Measurements from ENCODE around the gene ANO4.
A peak's percentile ranks its signal among the peaks of the same experiment; 100 is the strongest.
"Not testable (repeated sequence)": the region's sequence is repeated elsewhere in the genome, so short reads cannot be mapped to it uniquely, and the experiment has no call there.

ANO4 gene

DNA sequence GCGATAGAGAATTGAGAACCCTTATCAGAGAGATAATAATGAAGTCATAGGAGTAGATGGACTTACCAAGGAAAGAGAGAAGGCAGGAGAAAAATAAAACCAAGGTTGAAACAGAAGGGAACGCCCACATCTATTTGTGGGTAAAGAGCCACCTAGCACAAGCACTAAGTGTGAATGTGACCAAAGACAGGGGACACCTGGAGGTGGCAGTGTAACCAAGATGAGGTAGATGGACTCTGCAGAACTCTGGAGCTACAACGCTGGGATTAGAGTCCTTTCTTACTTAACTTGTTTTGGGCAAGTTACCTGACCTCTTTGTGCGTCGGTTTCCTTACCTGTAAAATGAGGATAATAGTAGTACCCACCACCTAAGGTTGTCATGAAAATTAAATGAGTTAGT lies 313.6 kb downstream of the ANO4 start:
- DNase-seq, result no peak
- in situ Hi-C loops (cut with MboI; ENCODE audit: low pct_unique_long_range_greater_than_20kb, low sequenced_read_pairs), result no loop called here

DNA sequence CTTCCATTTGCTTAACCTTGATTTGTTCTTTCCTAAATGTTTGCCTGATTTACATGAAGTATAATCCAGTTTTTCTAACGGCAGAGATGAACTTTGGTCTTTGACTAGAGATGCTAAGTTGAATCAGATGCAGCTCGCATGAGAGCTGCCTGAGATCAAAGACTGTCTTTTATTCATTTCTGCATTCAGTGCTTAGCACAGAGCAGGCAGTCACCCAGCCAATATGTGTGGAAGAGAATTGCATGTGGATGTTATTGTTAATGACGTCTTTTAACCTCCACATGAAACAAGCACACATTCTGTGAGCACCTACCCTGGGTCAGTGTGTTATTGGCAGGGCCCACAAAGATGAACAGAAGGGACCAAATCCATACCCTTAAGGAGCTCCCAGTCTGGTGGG lies 316.3 kb downstream of the ANO4 start:
- no peak for DNase-seq
- in situ Hi-C loops (cut with MboI; ENCODE audit: low pct_unique_long_range_greater_than_20kb, low sequenced_read_pairs), result no loop called here

DNA sequence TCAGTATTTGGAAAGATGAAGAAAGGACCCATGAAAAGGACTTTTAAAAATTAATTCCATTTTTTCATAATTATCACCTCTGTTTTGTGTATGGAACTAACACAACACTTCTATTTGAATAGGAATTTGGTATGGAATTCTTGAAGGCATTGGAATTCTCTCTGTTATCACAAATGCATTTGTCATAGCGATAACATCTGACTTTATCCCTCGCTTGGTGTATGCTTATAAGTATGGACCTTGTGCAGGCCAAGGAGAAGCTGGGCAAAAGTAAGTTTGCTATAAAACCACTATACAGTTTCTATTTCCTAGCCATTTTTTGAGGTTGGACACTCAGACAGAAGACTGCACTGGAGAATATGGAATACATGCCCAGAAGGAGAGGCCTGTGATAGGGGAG lies 316.9 kb downstream of the ANO4 start:
- in situ Hi-C loops (cut with MboI; ENCODE audit: low pct_unique_long_range_greater_than_20kb, low sequenced_read_pairs), result no loop called here

DNA sequence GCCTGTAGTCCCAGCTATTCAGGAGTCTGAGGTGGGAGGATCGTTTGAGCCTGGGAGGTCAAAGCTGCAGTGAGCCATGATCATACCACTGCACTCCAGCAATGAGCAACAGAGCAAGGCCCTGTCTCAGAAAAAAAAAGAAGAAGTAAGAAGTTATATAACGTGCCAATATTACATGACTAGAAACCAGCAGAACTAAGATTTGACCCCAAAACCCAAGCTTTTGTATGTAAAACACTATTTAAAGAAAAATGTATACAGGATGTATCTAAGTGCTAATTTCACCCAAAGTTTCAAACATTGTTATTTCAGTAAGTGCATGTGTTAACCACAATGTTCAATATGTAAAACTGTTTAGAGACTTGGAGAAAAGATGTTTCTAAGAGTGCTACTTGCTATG lies 320.8 kb downstream of the ANO4 start:
- no peak for DNase-seq
- in situ Hi-C loops (cut with MboI; ENCODE audit: low pct_unique_long_range_greater_than_20kb, low sequenced_read_pairs), result no loop called here

More for the DNA sequence above, 316.9 kb downstream of the ANO4 start:
- DNase-seq, result no peak

DNA sequence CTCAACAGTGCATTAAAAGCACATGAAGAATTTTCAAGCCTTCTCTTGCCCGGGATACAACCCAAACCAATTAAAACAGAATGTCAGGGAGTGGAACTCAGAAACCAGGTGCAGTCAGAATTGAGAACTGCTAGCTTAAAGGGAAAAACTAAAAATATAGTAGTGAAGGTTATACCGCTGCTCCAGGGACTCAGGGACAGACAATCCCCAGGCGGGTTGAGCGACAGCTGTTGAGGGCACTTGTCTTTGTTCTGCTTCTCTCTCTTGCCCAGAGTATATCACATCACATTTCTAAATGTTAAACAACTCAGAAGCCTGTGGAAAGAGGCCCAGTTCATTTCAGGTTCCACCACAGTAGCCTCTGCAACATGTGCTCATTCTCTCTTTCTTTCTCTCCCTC lies 322.3 kb downstream of the ANO4 start:
- no peak for DNase-seq
- in situ Hi-C loops (cut with MboI; ENCODE audit: low pct_unique_long_range_greater_than_20kb, low sequenced_read_pairs), result no loop called here

DNA sequence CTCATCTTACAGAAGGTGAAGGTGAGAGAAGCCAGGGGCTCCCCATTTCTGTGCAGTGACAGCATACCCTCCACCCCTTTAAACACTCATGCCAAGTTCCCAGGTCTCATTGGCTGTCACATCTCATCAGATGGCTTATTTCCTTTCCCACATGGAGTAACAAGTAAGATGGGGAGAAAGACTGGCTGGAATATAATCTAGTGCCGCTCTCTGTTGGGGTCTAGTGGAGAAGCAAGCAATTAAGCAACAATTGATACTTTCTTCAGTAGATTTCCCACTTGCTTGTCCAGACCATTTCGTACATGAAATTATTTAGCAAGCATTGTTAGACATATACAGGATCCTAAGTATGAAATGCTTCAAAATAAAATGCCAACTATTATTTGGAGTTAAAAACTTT lies 323.3 kb downstream of the ANO4 start:
- in situ Hi-C loops (cut with MboI; ENCODE audit: low pct_unique_long_range_greater_than_20kb, low sequenced_read_pairs), result no loop called here

DNA sequence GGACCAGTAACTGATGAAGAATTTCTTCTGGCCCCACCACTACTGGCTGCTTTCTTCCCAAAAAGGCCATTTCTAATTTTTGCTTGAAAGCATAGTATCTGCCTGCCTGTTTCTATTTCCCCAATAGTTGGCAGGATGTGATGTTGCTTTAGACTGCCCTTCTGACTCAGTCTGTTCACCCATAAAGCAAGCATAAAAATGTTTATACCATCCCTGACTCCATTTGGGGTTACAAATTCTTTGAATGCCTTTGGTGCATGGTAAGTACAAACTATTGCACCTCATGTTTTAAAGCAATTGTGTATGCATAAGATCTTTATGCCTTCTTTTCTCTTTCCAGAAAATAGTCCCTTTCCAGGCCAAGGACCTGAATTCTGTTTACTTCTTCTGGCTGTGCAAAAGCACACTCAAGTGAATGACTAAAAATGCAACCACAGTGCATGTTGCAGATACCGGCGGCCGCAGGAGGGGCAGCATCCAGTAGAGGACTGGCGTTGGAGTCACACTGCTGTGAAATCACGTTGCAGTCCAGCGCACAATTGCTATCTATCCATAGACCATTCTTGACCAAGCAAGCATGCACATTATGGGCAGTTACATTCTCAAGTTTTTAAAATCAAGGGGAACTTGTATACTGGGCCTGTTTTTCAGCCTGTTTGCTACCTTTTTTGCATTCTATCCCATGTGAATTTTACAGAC lies 333.1 kb downstream of the ANO4 start:
- no peak for DNase-seq
- in situ Hi-C loops (cut with MboI; ENCODE audit: low pct_unique_long_range_greater_than_20kb, low sequenced_read_pairs), result no loop called here

More for the DNA sequence above, 323.3 kb downstream of the ANO4 start:
- DNase-seq, result no peak

DNA sequence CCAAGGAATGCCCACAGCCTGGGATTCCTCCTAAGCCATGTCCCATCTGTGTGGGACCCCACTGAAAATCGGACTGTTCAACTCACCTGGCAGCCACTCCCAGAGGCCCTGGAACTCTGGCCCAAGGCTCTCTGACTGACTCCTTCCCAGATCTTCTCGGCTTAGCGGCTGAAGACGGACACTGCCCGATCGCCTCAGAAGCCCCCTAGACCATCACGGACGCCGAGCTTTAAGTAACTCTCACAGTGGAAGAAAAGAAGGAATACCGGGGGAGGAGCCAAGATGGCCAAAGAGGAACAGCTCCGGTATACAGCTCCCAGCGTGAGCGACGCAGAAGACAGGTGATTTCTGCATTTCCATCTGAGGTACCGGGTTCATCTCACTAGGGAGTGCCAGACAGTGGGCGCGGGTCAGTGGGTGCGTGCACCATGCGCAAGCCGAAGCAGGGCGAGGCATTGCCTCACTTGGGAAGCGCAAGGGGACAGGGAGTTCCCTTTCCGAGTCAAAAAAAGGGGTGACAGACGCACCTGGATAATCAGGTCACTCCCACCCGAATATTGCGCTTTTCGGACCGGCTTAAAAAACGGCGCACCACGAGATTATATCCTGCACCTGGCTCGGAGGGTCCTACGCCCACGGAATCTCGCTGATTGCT lies 351.3 kb downstream of the ANO4 start:
- DNase-seq; in situ Hi-C loops (cut with MboI; ENCODE audit: low pct_unique_long_range_greater_than_20kb, low sequenced_read_pairs): not testable (repeated sequence)

DNA sequence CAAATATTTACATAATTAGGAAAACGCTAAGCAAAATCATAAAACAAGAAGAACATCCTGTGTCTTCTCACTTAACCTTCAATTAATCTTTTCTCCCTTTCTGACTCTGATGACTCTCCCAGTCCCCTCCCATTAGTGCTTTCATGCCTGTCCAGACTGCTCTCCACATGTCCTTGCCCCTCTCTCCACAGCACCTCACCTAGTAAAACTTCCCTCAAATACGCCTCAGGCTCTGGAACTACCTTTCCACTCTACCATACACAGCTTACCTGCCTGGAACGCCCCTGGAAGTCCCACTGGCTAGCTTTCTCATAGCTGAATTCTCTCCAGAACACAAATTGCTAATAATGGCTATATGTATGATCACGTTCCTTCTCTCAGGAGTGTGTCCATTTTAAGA lies 370.7 kb downstream of the ANO4 start:
- in situ Hi-C loops (cut with MboI; ENCODE audit: low pct_unique_long_range_greater_than_20kb, low sequenced_read_pairs), result no loop called here
- DNase-seq, result no peak

DNA sequence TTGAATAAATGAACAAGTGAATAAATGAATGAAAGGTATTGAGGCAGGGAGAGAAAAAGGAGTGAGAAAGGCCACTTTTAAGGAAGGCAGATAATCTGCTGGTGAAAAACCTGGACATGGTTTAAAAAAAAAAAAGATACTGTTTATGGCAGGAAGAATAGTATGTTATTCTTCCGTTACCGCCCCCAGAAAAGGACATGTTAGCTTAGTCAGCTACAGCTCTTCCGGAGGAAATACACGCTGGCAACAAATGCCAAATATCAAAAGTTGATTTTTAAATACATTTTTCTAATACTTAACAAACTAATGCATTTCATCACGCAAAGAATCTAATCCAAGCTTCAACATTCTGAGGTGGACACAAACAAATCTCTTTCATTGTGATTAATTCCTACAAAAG lies 372.3 kb downstream of the ANO4 start:
- DNase-seq, result no peak
- in situ Hi-C loops (cut with MboI; ENCODE audit: low pct_unique_long_range_greater_than_20kb, low sequenced_read_pairs), result no loop called here

DNA sequence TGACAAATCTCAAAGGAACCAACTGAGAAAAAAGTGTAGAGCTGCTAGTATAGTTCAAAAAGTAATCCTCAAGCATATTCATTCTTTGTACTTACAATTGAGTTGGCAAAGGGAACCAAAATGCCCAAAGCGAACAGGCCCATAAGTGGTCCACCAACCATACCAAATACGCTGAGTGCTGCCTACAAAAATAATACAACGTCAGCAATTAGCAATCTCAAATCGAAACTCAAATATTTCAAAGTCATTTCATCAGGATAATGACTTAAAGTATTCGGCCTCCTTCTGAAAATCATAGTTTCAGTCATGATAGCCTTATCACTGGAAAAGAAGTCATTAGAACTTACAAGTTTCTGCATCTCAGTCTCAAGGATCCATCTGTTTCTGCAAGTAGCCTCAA lies 373.4 kb downstream of the ANO4 start:
- no peak for DNase-seq
- in situ Hi-C loops (cut with MboI; ENCODE audit: low pct_unique_long_range_greater_than_20kb, low sequenced_read_pairs), result no loop called here

DNA sequence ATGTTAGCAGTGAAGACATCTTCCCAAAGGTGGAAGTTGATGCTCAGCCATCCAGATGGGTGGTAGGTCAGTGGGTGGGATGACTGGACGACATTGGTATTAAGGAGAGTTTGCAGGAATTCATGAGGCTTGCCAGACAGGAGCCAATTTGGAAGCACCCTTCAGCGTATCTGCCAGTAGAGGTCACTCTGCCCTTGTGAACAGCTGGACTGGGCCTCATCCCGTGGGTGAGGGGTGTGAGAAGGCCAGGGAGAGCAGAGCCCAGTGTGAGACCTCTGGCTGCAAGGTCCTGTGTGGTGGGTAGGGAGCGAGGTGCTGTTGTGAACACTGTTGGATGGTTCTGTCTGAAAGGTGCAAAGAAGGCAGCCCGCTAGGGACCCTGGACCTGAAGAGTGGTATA lies 377.7 kb downstream of the ANO4 start:
- in situ Hi-C loops (cut with MboI; ENCODE audit: low pct_unique_long_range_greater_than_20kb, low sequenced_read_pairs), result no loop called here
- DNase-seq, result peak; percentile 7

DNA sequence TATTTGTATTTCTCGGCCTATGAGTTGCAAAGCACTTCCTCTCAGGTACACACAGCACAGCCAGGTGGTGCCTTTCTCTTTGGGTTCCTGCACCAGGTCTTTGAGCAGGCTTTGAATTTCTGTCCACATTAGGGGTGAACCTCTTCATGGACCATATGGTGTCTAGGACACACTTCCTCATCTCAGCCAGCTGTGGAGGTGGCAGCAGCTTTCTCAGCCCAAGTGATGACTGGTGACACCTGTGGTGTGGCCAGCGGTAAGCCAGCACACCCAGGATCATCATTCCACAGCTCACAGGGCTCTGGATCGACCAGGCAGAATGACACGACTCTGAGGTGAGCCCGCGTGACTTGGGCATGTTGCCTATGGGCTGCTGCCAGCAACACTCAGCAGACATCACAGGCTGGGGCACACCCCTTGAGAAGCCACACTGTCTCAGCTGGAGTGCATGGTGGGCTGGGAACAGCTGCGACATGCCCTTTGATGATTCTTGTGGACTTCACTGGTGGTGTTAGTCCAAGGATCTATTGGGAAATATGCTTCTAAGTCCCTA lies 378.7 kb downstream of the ANO4 start:
- in situ Hi-C loops (cut with MboI; ENCODE audit: low pct_unique_long_range_greater_than_20kb, low sequenced_read_pairs), result no loop called here
- DNase-seq, result no peak

DNA sequence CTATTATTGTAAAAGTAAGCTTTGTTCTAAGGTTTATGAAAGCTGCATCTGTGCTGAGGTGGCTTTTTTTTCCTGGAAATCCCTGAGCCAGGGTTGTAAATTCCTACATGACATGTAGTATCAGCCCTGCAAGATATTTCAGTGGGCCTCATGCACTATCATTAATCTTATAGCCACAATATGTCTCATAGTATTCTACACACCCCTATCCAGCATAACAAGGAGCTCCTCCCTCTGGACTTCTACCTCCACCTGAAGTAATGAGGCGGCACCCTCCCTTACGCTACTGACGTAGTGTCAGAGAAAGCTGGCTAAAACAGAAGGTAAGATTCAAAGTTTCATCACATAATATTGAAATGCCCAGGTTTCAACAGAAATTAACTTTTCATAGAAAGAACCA lies 380.0 kb downstream of the ANO4 start:
- in situ Hi-C loops (cut with MboI; ENCODE audit: low pct_unique_long_range_greater_than_20kb, low sequenced_read_pairs), result no loop called here
- DNase-seq, result no peak

Measured in KBM-7 (cell line).